SH-SY5Y (cell line): Measurements from ENCODE around the gene FOXN3.

ENCODE experiments used
- GATA2 ChIP-seq: IDR thresholded peaks from 2 replicates; pipeline ENCODE4 v1.6.1; 2011; ENCODE audit warnings: mild to moderate bottlenecking, low read depth, low read length
- GATA3 ChIP-seq: IDR thresholded peaks from 2 replicates; pipeline ENCODE4 v1.6.1; 2011; ENCODE audit warnings: low read depth, mild to moderate bottlenecking, low read length, moderate library complexity

GRCh38 chr14:89371585-89372511 lies 45.2 kb downstream of the FOXN3 start:
- no peak for TF ChIP-seq GATA2
- no peak for TF ChIP-seq GATA3
